H1 (cell line): ENCODE results near the gene LAG3. TPM values are rescaled to one million over a fixed set of nuclear protein-coding genes. Genes with fewer than 3 reads are reported as not detected.

Experiments
- BACH1 ChIP-seq: IDR thresholded peaks from 2 replicates; pipeline ENCODE4 v1.6.1; 2012; ENCODE audit warnings: low read length, improper control_type of control experiment
- BCL11A ChIP-seq, 2 experiments: IDR thresholded peaks; one replicate each; pipeline ENCODE4 v1.6.1; 2011; ENCODE audit warnings: low read depth in 2 of 2, low read length in 2 of 2, mild to moderate bottlenecking in 2 of 2
- CBX5 ChIP-seq: fragments of 300-800, 300-1000 bp; sonication (generic); IDR thresholded peaks from 2 replicates; pipeline ENCODE4 v1.7.1; 2016; ENCODE audit warnings: antibody characterized with exemption, low read length, low read depth
- CHD1 ChIP-seq: IDR thresholded peaks from 2 replicates; pipeline ENCODE4 v1.6.1; 2012; ENCODE audit warnings: low read depth, low read length, improper control_type of control experiment
- CREB1 ChIP-seq: IDR thresholded peaks from 2 replicates; pipeline ENCODE4 v1.6.1; 2012; ENCODE audit warnings: inconsistent platforms
- FOSL1 ChIP-seq: IDR thresholded peaks from 2 replicates; pipeline ENCODE4 v1.6.1; 2011; ENCODE audit warnings: mild to moderate bottlenecking, low read depth, low read length, moderate library complexity; ENCODE audit not compliant: insufficient read depth
- GABPA ChIP-seq: IDR thresholded peaks from 2 replicates; pipeline ENCODE4 v1.6.1; 2011; ENCODE audit warnings: mild to moderate bottlenecking, low read length, moderate library complexity, borderline replicate concordance; ENCODE audit not compliant: insufficient read depth
- KDM4A ChIP-seq: IDR thresholded peaks from one replicate; pipeline ENCODE4 v1.7.1; 2012; ENCODE audit warnings: low read depth, mild to moderate bottlenecking, moderate library complexity, low read length, inconsistent platforms; ENCODE audit not compliant: severe bottlenecking
- KDM5A ChIP-seq: fragments of 200-600 bp; IDR thresholded peaks from 2 replicates; pipeline ENCODE4 v1.7.1; 2012; ENCODE audit warnings: mild to moderate bottlenecking, low read length, inconsistent platforms, mixed read lengths
- POLR2AphosphoS5 ChIP-seq: IDR thresholded peaks from 2 replicates; pipeline ENCODE4 v1.6.1; 2011; ENCODE audit warnings: low read depth, low read length
- RFX5 ChIP-seq: IDR thresholded peaks from 2 replicates; pipeline ENCODE4 v1.6.1; 2011; ENCODE audit warnings: low read depth, low read length, improper control_type of control experiment, borderline replicate concordance
- SAP30 ChIP-seq: fragments of 300-600 bp; sonication (generic); IDR thresholded peaks from 2 replicates; pipeline ENCODE4 v1.7.1; 2012; ENCODE audit warnings: low read length, moderate library complexity, mild to moderate bottlenecking, inconsistent platforms; ENCODE audit not compliant: insufficient read depth, insufficient replicate concordance
- SIN3A ChIP-seq, 2 experiments: IDR thresholded peaks in 1 of 2; conservative IDR thresholded peaks in 1 of 2; 2 replicates each; pipeline ENCODE4 v1.6.1; 2011 to 2012; ENCODE audit warnings: low read length in 2 of 2, improper control_type of control experiment in 1 of 2, low read depth in 1 of 2, mild to moderate bottlenecking in 1 of 2
- SIRT6 ChIP-seq: IDR thresholded peaks from one replicate; pipeline ENCODE4 v1.7.1; 2012; ENCODE audit warnings: low read length, inconsistent platforms
- SP1 ChIP-seq: IDR thresholded peaks from 2 replicates; pipeline ENCODE4 v1.6.1; 2011; ENCODE audit warnings: low read depth, low read length
- SP2 ChIP-seq: IDR thresholded peaks from 2 replicates; pipeline ENCODE4 v1.6.1; 2012; ENCODE audit warnings: mild to moderate bottlenecking, low read length, inconsistent platforms
- SP4 ChIP-seq: IDR thresholded peaks from 2 replicates; pipeline ENCODE4 v1.6.1; 2012; ENCODE audit warnings: low read length, inconsistent platforms
- SRF ChIP-seq: IDR thresholded peaks from 2 replicates; pipeline ENCODE4 v1.6.1; 2011; ENCODE audit warnings: mild to moderate bottlenecking, low read depth, low read length, moderate library complexity
- SUZ12 ChIP-seq: fragments of 200-600 bp; sonication (generic); IDR thresholded peaks from 2 replicates; pipeline ENCODE4 v1.6.1; 2012; ENCODE audit warnings: mild to moderate bottlenecking, inconsistent platforms, low read length, moderate library complexity, mixed read lengths
- TEAD4 ChIP-seq: IDR thresholded peaks from 2 replicates; pipeline ENCODE4 v1.6.1; 2012; ENCODE audit warnings: low read depth, low read length, inconsistent platforms, mixed read lengths
- ZNF274 ChIP-seq: IDR thresholded peaks from 2 replicates; pipeline ENCODE4 v1.7.0; 2012; ENCODE audit warnings: low read length, borderline replicate concordance; ENCODE audit errors: extremely low read depth
- polyA plus RNA-seq, 7 experiments: library from polyadenylated mRNA; depleted of rRNA in 3 of 7; stranded (reverse) in 5 of 7; unstranded in 2 of 7; fragments of >200 nt in 5 of 7; fragments of 200-250 nt in 2 of 7; gene quantifications; 1 replicate in 5 of 7; 2 replicates in 1 of 7; 4 replicates in 1 of 7; pipeline versions ENCODE4 v1.2.1 to v1.2.3, GENCODE V29; 2011 to 2013; ENCODE audit warnings: missing spikeins in 2 of 7, mixed read lengths in 2 of 7
- total RNA-seq: library from RNA; stranded (reverse); fragmentation: NEBNext Ultra II Directional; extraction: Animal tissue kit (Norgen Biotek cat#: 25700); gene quantifications from 2 replicates; pipeline ENCODE4 v1.2.1, GENCODE V29; 2021
- TF ChIP-seq, protein P1 (sequence below): IDR thresholded peaks from 2 replicates; pipeline ENCODE4 v1.6.1; 2011; ENCODE audit warnings: low read length, improper control_type of control experiment
- TF ChIP-seq, protein P2 (sequence below): IDR thresholded peaks from 2 replicates; pipeline ENCODE4 v1.6.1; 2012; ENCODE audit warnings: inconsistent platforms

The LAG3 gene
- total and polyA plus RNA-seq, 2 of the 8 experiments (the other 6 are each of a cell fraction or from before 2014, with no cell fraction given), result 1.1 to 3.1 TPM

- TF ChIP-seq CBX5, result no peak
- TF ChIP-seq SRF, result no peak
- TF ChIP-seq SAP30, result no peak
- TF ChIP-seq, protein P1, sequence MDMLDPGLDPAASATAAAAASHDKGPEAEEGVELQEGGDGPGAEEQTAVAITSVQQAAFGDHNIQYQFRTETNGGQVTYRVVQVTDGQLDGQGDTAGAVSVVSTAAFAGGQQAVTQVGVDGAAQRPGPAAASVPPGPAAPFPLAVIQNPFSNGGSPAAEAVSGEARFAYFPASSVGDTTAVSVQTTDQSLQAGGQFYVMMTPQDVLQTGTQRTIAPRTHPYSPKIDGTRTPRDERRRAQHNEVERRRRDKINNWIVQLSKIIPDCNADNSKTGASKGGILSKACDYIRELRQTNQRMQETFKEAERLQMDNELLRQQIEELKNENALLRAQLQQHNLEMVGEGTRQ, result peak; percentile 93
- no peak for TF ChIP-seq KDM4A
- peak in 1 of 2 experiments; percentile 83; a peak in 1 of 4 replicates for TF ChIP-seq SIN3A (conservative IDR thresholded peaks at IDR 0.05 in 1 of 2, IDR thresholded peaks at IDR 0.05 in 1 of 2; ENCODE audit: low read depth in 1 of 2, low read length in 2 of 2)
- TF ChIP-seq, protein P2, sequence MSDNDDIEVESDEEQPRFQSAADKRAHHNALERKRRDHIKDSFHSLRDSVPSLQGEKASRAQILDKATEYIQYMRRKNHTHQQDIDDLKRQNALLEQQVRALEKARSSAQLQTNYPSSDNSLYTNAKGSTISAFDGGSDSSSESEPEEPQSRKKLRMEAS, result peak; percentile 100
- TF ChIP-seq ZNF274, result no peak
- TF ChIP-seq SP1, result peak; percentile 69; the same call in 1 of the 2 replicates
- no peak for TF ChIP-seq TEAD4
- TF ChIP-seq CREB1, result peak; percentile 90
- TF ChIP-seq SP2, result peak; percentile 71; the same call in 1 of the 2 replicates
- peak; percentile 92 for TF ChIP-seq SP4
- no peak for TF ChIP-seq RFX5
- TF ChIP-seq SIRT6, result no peak
- TF ChIP-seq SUZ12, result no peak
- peak; percentile 88; the same call in 1 of the 2 replicates for TF ChIP-seq GABPA
- no peak for TF ChIP-seq BACH1
- no peak for TF ChIP-seq FOSL1
- TF ChIP-seq POLR2AphosphoS5, result peak; percentile 64; the same call in 1 of the 2 replicates
- TF ChIP-seq CHD1, result no peak
- TF ChIP-seq BCL11A (IDR thresholded peaks at IDR 0.05; ENCODE audit: low read depth in 2 of 2, low read length in 2 of 2), result no peak
- no peak for TF ChIP-seq KDM5A
Measured at GRCh38 chr12:6723607-6724408, 48.5 kb upstream of the LAG3 start, which contains the start of gene COPS7A (continued).
